CD4-positive, alpha-beta T cell (primary cell): ENCODE measurements around the gene KIF21A. TPM values are rescaled to one million over a fixed set of nuclear protein-coding genes. Genes with fewer than 3 reads are reported as not detected.

Experiments
- ATAC-seq: fragments of 200-7000 bp; cut with Tn5 transposase; one replicate; pipeline ENCODE4 v1.10.0; 2022; ENCODE audit warnings: mild to moderate bottlenecking; ENCODE audit not compliant: poor library complexity
- CTCF ChIA-PET: fragments of 350-600 bp; sonication (Branson Sonifier 250); formaldehyde crosslinking; loops from one replicate; lab custom pipeline; 2021; ENCODE audit warnings: antibody characterized with exemption, inconsistent platforms; lab: Charles Lee
- POLR2A ChIA-PET: fragments of 350-600 bp; sonication (Branson Sonifier 250); formaldehyde crosslinking; loops from one replicate; lab custom pipeline; 2021; ENCODE audit warnings: antibody characterized with exemption, inconsistent platforms; lab: Charles Lee
- DNase-seq, 14 experiments: peaks; one replicate each; pipeline ENCODE4 v3.0.0-alpha.2; 2013 to 2020; ENCODE audit warnings: mixed read lengths in 2 of 14
- H3K27ac ChIP-seq, 2 donors: one replicate each; pipeline versions ENCODE4 v1.5.1 to v1.7.0; 2013; ENCODE audit warnings: low read length in 2 of 2, low read depth in 1 of 2, mild to moderate bottlenecking in 1 of 2
- H3K27me3 ChIP-seq, 2 experiments: 1 replicate in 1 of 2; 2 replicates in 1 of 2; pipeline versions ENCODE4 v1.6.1 to v1.7.0; 2013; ENCODE audit warnings: low read length in 2 of 2, control low read depth in 1 of 2, mild to moderate bottlenecking in 1 of 2, moderate library complexity in 1 of 2; ENCODE audit not compliant: insufficient read depth in 2 of 2, control insufficient read depth in 1 of 2
- H3K36me3 ChIP-seq: one replicate; pipeline ENCODE4 v1.6.1; 2013; ENCODE audit warnings: low read length, control low read depth; ENCODE audit not compliant: insufficient read depth
- H3K4me1 ChIP-seq: one replicate; pipeline ENCODE4 v1.6.1; 2013; ENCODE audit warnings: low read length, control low read depth; ENCODE audit not compliant: insufficient read depth
- H3K4me3 ChIP-seq: one replicate; pipeline ENCODE4 v1.5.1; 2013; ENCODE audit warnings: mild to moderate bottlenecking, low read length, moderate library complexity
- H3K9me3 ChIP-seq, 2 experiments: 1 replicate in 1 of 2; 2 replicates in 1 of 2; pipeline versions ENCODE4 v1.6.1 to v1.7.0; 2013; ENCODE audit warnings: low read length in 2 of 2, mild to moderate bottlenecking in 2 of 2, control low read depth in 1 of 2, moderate library complexity in 1 of 2; ENCODE audit not compliant: control insufficient read depth in 1 of 2, insufficient read depth in 1 of 2
- H3K27ac Mint-ChIP-seq: one replicate; pipeline ENCODE4 v1.8.0; 2020; ENCODE audit warnings: mixed read lengths
- H3K27me3 Mint-ChIP-seq: one replicate; pipeline ENCODE4 v1.8.0; 2021; ENCODE audit warnings: mixed read lengths
- H3K36me3 Mint-ChIP-seq: one replicate; pipeline ENCODE4 v1.8.0; 2021; ENCODE audit warnings: low read depth, mixed read lengths
- H3K4me1 Mint-ChIP-seq: one replicate; pipeline ENCODE4 v1.8.0; 2021; ENCODE audit warnings: low read depth, mixed read lengths
- H3K4me3 Mint-ChIP-seq: one replicate; pipeline ENCODE4 v1.8.0; 2020; ENCODE audit warnings: mild to moderate bottlenecking, mixed read lengths
- H3K9me3 Mint-ChIP-seq: one replicate; pipeline ENCODE4 v1.8.0; 2020; ENCODE audit warnings: mixed read lengths
- CTCF ChIP-seq: fragments of 200-600 bp; IDR thresholded peaks from one replicate; pipeline ENCODE4 v1.8.0; 2022; ENCODE audit warnings: antibody characterized with exemption, mild to moderate bottlenecking
- intact Hi-C, 2 experiments: fragments of 100-400 bp; cut with DNase I in 1 of 2; cut with micrococcal nuclease in 1 of 2; formaldehyde crosslinking; loops; one replicate each; pipeline versions ENCODE4 v1.15.1 to v1.9.0; 2023 to 2025; cut with DNase I, micrococcal nuclease
- total RNA-seq, 174 experiments: library from RNA in 2 of 174; stranded (reverse) in 2 of 174; gene quantifications; one replicate each; pipeline ENCODE4 v1.2.3 and lab custom pipeline; 2021 to 2026

KIF21A gene
- total RNA-seq, 2 experiments from 2014 or later, result 3.2 to 3.4 TPM

DNA sequence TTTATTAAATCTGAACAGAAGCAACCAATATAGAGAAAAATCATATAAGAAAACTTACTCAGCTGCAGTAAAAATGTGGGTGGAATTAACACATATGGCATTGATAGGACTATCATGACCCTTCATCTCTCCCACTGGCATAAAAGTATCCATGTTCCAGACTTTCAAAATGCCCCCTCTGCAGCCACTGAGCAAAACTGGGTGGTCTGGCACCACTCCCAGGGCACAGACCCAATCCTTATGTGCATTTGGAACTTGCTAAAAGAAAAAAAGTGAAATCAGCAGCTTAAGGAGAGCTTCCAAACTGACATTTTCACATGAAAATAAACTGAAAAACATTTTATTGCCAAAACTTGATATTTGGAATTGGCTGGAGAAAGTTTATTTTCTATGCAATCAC, 141.5 kb downstream of the KIF21A start:
- TF ChIP-seq CTCF, result no peak
- H3K4me3 Mint-ChIP-seq, result no peak overlapping the region
- ATAC-seq (no peak), DNase-seq (no peak)
- intact Hi-C loops, result no loop called here
- Histone ChIP-seq H3K36me3 (peaks cover 11% of the 10 kb centered on the region), H3K4me3 (no peak overlapping the region), H3K9me3 (no peaks in the 10 kb centered on the region), H3K4me1 (no peaks in the 10 kb centered on the region), H3K27me3 (no peaks in the 10 kb centered on the region), H3K27ac (no peak overlapping the region)
- no peaks in the 10 kb centered on the region for H3K4me1 Mint-ChIP-seq
- H3K27ac Mint-ChIP-seq, result no peak overlapping the region
- no peaks in the 10 kb centered on the region for H3K9me3 Mint-ChIP-seq
- H3K27me3 Mint-ChIP-seq, result no peaks in the 10 kb centered on the region
- POLR2A ChIA-PET, result no interaction called here
- CTCF ChIA-PET, result no interaction called here
- H3K36me3 Mint-ChIP-seq, result peaks cover 22% of the 10 kb centered on the region

DNA sequence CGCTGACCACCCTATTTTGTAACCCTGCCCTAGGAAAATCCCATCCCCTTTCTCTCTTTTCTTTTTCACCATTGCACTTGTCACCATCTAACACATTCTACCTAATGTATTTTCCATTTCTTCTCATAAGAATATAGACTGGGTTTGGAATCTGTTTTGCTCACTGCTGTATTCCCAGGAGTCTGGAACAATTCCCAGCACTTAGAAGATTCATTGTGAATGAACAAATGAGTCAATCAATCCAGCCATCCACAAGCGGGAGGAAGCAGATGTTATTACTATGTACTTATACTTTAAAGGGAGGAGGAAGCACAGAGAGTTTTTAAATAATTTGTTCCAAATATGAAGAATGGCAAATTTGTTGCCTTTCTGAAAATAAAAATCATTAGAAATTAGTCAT, 142.1 kb downstream of the KIF21A start:
- no peaks in the 10 kb centered on the region for H3K4me1 ChIP-seq
- CTCF ChIA-PET, result no interaction called here
- POLR2A ChIA-PET, result no interaction called here
- H3K4me1 Mint-ChIP-seq, result no peaks in the 10 kb centered on the region
- H3K9me3 Mint-ChIP-seq, result no peaks in the 10 kb centered on the region
- H3K4me3 Mint-ChIP-seq, result no peak overlapping the region
- no peaks in the 10 kb centered on the region for H3K9me3 ChIP-seq
- peaks cover 19% of the 10 kb centered on the region for H3K36me3 Mint-ChIP-seq
- ATAC-seq, result no peak
- no peaks in the 10 kb centered on the region for H3K27me3 Mint-ChIP-seq
- intact Hi-C loops, result no loop called here
- DNase-seq, result no peak
- no peak overlapping the region for H3K27ac ChIP-seq
- peaks cover 11% of the 10 kb centered on the region for H3K36me3 ChIP-seq
- H3K4me3 ChIP-seq, result no peak overlapping the region
- no peak for TF ChIP-seq CTCF
- no peaks in the 10 kb centered on the region for H3K27me3 ChIP-seq
- no peak overlapping the region for H3K27ac Mint-ChIP-seq

GRCh38 chr12:39297891-39298290, 145.0 kb downstream of the KIF21A start:
- POLR2A ChIA-PET, result no interaction called here
- H3K27ac ChIP-seq, result no peak overlapping the region
- Mint-ChIP-seq H3K9me3 (no peaks in the 10 kb centered on the region), H3K4me3 (no peak overlapping the region), H3K27me3 (no peaks in the 10 kb centered on the region), H3K4me1 (no peaks in the 10 kb centered on the region), H3K27ac (no peak overlapping the region), H3K36me3 (peaks cover 4% of the 10 kb centered on the region)
- H3K9me3 ChIP-seq, result no peaks in the 10 kb centered on the region
- no peaks in the 10 kb centered on the region for H3K36me3 ChIP-seq
- H3K4me1 ChIP-seq, result no peaks in the 10 kb centered on the region
- intact Hi-C loops, result no loop called here
- no peak overlapping the region for H3K4me3 ChIP-seq
- no peak for TF ChIP-seq CTCF
- no peaks in the 10 kb centered on the region for H3K27me3 ChIP-seq
- CTCF ChIA-PET, result no interaction called here
- ATAC-seq (no peak), DNase-seq (no peak)
